HG03571 (cell line): ENCODE data around the gene TRAPPC12.
"Not testable (repeated sequence)": the region's sequence is repeated elsewhere in the genome, so short reads cannot be mapped to it uniquely, and the experiment has no call there.

Experiments
- ATAC-seq: cut with Tn5 transposase; IDR thresholded peaks from one replicate; pipeline ENCODE4 v1.9.1; 2021; ENCODE audit not compliant: unreplicated experiment

TRAPPC12 gene

DNA sequence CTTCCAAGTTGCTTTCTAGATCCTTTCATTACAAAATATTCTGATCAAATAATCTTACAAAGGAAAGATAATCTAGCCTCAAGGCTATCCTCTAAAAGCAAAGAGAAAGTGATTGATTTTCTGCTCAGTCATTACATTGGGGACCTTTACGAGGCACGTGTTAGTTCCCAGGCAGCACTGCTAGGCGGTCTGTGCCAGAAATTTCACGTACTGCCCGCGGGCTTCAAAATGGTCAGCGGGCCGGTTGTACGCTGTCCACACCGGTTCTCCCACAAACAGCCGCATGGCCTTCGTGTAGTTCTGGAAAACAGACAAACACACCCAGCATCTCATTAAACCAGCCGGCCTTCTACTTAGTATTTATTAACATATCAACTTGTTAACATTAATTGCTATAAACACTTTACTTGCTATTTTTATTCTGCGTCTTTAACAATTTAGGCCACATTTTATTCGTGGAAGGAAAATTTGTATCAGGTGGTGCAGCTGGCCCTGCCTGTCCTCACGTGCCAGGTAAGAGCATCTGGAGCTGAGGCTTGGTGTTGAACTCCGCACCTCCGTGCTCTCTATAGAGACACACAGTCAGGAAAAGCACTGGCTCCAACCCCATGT lies 119.4 kb downstream of the TRAPPC12 start:
- no peak for ATAC-seq

DNA sequence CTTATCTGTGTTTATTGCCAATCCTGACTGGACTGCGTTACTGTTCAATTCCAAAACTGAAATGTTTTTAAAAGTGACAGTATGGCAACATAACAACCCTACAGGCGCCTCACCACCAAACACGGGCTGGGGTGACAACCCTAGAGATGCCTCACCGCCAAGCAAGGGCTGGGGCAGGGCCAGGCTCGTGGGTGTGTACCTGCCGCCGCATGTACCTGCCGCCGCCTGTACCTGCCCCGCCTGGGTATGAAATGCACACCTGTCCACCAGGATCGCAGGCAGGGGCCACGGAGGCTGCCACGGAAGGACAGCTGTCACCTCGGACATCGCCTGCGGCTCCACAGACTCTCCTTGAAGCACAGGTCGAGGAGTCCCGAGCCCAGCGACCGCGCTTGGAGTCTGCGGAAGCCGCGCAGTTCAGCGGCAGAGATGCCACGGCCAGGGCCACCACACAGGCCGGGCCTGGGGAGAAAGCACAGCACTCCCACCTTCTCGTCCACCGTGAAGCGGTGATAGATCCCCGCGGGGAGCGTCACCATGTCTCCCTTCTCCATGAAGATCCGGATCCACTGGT lies 120.9 kb downstream of the TRAPPC12 start:
- ATAC-seq = no peak

DNA sequence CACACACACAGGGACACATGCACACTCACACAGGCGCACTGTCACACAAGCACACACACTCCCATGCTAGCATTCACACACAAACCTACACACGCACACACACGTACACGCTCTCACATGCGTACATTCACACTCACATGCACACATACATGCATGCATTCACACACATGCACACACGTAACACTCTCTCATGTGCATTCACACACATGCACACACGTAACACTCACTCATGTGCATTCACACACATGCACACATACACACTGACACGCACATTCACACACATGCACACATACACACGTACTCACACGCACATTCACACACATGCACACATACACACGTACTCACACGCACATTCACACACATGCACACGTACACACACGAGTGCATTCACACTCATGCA lies 123.6 kb downstream of the TRAPPC12 start:
- ATAC-seq = no peak

DNA sequence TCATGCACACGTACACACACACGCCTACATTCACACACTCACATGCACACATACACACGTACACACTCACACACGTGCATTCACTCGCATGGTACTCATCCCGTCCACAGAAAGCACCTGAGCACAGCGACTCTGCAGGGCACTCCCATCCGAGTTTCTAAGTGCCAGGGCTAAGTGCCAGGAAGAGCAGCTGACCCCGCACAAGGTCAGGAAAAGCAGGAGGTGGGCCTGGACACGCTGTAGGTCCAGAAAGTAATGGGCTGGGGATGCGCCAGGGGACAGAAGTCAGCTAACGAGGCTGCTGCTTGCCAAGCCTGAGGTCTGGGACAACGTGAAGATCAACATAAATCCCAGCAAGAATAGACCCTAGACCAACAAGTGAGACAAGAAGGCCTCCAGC lies 124.0 kb downstream of the TRAPPC12 start:
- no peak for ATAC-seq

DNA sequence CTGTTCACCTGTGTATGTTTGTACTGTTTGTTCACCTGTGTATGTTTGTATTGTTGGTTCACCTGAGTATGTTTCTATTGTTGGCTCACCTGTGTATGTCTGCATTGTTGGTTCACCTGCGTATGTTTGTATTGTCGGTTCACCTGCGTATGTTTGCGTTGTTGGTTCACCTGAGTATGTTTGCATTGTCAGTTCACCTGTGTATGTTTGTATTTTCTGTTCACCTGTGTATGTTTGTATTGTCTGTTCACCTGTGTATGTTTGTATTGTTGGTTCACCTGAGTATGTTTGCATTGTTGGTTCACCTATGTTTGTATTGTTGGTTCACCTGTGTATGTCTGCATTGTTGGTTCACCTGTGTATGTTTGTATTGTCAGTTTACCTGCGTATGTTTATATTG lies 125.2 kb downstream of the TRAPPC12 start:
- no peak for ATAC-seq

DNA sequence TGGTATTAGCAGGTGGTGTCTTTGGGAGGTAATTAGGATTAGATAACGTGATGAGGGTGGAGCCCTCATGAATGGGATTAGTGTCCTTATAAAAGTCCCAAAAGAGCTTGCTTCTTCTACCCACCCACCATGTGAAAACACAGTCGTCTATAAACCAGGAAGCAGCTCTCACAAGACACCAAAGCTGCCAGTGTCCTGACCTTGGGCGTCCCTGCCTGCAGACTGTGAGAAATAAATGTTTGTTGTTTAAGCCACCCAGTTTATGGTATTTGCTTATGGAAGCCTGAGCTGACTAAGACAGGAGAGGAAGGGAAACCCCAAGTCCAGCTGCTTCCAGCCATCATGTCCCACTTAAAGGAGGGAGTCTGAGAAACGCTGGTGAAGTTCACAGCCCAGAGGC lies 126.3 kb downstream of the TRAPPC12 start:
- ATAC-seq = no peak

DNA sequence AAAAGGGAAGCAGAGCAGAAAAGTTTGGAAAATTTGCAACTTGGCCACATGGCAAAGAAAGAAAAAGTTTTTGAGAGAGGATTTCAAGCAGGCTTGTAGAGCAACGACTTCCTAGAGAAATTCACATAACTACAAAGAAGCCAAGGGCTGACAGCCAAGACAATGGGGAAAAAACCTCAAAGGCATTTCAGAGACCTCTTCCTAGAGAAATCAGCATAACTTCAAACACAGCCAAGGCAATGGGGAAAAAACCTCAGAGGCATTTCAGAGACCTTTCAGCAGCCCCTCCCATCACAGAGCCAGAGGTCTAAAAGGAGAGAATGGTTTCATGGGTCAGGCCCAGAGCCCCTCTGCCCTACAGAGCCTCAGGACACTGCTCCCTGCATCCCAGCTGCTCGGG lies 132.6 kb downstream of the TRAPPC12 start:
- ATAC-seq = no peak

DNA sequence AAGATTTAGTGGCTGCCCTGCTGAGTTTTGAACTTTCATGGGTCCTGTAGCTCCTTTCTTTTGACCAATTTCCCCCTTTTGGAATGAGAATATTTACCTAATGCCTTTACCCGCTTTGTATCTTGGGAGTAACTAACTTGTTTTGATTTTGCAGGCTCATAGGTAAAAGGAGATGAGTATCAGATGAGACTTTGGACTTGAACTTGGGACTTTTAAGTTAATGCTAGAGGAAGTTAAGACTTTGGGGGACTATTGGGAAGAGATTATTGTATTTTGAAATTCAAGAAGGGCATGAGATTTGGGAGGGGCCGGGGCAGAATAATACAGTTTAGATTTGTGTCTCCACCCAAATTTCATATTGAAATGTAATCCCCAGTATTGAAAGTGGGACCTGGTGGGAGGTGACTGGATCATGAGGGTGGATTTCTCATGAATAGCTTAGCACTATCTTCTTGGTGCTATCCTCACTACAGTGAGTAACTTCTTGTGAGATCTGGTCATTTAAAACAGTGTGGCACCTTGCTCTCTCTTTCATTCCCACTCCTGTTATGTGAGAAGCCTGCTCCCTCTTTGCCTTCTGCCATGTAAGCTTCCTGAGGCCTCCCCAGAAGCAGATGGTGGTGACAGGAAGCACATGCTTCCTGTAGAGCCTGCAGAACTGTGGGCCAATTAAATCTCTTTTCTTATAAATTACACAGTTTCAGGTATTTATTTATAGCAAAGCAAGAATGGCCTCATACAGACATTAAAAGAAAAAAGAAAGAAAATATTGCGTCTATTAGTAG lies 133.7 kb downstream of the TRAPPC12 start:
- ATAC-seq = no peak

DNA sequence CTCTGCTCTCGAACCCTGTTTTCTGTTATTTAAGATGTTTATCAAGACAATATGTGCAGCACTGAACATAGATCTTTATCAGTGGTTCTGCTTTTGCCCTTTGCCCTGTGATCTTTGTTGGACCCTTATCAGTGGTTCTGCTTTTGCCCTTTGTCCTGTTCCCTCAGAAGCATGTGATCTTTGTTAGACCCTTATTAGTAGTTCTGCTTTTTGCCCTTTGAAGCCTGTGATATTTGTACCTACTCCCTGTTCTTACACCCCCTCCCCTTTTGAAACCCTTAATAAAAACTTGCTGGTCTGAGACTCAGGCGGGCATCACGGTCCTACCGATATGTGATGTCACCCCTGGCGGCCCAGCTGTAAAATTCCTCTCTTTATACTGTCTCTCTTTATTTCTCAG lies 135.9 kb downstream of the TRAPPC12 start:
- ATAC-seq = not testable (repeated sequence)

DNA sequence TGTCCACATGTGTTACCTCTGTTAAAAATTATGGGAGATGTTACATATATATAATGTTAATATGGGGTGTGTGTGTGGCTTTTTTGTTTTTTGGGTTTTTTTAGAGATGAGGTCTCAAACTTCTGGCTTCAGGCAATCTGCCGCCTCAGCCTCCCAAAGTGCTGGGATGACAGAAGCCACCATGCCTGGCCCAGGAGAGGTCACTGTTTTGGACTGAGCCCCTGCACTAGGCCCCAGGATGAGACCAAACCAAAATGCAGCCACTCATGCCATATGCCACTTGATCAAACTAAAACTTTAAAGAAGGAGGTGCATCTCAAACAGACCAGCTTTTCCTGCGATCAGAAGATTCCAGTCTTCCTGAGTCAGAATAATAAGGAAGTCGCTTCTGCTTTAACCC lies 137.3 kb downstream of the TRAPPC12 start:
- ATAC-seq = no peak

DNA sequence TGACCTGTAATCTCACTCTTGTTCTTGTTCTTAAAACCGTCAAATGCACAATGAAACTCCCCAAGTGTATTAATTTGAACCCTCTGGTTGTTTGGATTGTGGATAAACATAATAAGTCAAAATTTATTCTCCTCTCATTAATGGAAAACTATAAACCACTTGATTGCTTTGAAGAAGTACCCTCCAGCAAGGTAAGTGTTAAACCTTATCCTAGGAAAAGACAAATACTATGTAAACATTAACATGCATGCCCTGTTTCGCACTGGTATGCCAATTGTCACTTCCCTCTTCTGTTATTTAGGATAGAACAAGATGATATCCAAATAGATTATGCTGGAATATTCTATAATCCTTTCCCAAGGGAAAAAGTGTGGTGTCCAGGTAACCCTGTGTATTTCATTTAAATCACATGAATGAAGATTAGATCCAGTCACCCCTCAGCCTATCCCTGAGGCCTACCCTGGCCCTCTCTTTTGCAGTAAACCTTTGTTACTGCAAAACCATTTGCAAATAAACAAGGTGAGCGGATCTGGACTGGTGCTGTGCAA lies 138.5 kb downstream of the TRAPPC12 start:
- no peak for ATAC-seq

DNA sequence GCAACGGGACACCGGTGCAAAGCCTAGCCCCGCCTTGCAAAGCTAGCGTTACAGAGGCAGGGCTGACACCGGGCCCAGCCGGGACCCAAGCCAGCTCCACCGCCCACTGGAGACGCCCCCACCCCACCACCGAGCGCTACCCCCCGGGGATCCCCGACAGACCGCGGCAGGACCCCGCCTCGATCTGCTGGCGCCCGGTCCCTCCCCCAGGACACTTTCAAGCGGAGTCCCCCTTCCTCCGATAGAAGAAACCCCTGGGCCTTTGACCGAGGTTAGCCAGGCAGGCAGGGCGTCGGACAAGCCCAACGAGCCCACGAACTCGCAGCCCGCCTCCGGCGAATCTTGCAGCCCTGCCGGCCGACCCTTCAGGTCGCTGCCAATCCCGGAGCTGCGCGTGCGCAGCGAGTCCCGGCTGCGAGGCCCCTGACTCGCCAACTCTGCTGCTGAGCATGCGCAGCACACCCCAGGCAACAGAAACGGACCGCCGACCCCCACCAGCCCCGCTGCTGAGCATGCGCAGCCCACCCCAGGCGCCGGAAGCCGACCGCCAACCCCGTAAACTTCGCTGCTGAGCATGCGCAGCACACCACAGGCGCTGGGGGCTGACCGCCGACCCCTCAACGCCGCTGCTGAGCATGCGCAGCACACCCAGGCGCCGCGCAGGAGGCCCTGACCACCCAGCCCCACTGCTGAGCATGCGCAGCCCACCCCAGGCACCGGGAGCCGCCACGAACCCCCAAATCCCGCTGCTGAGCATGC lies 139.2 kb downstream of the TRAPPC12 start:
- ATAC-seq = peak; percentile 74

DNA sequence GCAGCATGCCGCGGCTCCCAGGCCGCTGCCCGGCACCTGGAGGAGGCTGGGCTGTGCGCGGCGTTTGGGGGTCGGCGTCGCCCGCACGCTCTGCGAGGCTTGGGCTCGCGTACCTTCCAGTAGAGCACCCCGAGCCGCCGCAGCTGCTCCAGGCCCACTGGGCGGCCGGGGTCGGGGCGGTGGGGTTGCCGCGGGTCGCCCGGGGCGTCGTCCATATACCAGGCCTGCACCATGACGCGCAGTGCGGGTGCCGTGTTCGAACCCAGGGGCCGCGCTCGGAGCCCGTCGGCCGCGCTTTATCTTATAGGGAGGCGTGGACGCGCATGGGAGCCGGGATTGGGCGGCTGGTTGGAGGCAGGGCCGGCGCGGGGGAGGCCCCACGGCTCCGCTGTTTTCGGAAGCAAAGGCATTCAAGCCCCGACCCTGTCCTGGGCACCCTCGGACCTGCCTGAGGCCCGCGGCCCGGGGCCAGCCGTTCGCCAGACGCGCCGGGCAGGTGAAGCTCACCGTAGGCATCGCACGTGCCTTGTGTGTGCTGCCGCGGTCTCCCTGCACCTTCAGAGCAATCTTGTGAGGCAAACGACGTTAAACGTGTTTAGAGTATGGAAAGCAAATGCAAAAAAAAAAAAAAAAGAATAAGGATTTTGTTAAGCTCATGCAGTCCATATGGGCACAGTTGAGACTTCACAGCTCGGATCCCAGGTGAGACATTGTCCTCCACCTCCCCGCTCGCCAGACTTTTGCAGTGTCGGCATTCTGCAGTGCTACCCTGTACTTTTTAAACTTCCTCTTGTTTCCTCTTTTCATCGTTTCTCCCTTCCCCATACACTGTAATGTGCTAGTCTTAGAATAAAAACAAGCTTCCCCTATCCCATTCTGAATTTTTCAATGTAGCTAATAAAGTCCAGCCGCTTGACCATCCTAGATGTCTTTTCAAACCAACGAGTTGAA lies 140.0 kb downstream of the TRAPPC12 start, which contains the start of gene ADI1:
Gene ADI1, minus strand, starts transcription at position 277 of the 951 bp plus-strand sequence. Its CDS starts 44 bp downstream, at position 233.
- ATAC-seq = peak; percentile 55

DNA sequence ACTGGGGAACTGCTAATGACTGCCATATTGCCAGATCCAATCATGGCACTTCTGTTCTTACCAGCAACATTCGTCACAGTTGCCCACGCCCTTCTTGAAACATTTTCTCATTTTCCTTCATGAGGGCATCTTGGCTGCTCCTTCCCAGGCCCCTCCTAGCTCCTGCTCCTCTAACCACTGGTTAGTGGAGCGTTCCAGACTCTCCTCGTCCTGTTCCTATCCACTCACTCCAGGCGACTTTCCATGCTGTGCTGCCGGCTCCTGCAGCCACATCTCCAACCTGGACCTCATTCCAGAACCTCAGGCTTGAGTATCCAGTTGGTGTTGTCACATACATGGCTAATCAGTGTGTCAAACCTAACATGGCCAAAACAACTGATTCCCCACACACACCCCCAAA lies 141.1 kb downstream of the TRAPPC12 start:
- ATAC-seq = no peak

DNA sequence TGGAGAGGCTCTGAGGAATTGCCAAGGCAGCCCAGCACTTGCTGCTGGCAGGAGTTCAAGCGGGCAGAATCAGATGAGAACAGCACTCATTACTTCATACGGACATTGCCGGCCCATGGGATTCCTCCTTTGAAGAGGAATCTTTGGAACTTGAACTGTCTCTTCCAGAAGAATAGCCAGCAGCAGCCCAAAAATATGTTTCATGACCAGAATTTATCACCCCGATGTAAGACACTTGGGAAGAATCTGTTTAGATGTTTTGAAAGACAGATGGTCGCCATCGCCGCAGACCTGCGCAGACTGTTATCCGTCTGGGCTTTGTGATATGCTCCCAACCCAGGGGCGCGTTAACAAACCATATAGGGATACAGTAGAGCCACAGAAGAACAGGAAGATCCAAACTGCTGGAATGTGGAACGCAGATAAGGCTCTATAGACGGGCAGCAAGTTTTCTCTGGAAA lies 143.5 kb downstream of the TRAPPC12 start:
- ATAC-seq = no peak

DNA sequence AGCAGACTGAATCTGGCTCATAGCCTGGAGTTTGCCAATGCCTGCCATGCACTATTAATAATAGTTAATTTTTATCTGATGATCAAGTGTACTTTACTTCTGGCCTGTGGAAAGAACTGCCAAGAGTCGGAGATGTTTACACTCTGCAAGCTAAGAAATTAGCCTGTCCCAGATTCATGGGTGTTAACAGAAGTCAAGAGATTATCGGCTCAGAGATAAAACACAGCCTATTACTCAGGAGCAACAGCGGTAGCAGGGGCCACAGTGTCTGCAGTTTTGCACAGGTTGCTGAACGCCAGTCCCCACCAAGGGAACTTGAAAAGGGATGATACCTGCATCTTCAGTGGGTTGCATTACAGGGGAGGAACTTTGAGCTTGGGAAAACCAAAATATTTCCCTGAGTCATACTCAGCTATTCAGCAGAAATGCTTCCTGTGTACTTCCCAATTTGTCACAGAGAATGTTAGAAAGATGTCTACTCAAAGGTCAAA lies 144.1 kb downstream of the TRAPPC12 start:
- no peak for ATAC-seq

DNA sequence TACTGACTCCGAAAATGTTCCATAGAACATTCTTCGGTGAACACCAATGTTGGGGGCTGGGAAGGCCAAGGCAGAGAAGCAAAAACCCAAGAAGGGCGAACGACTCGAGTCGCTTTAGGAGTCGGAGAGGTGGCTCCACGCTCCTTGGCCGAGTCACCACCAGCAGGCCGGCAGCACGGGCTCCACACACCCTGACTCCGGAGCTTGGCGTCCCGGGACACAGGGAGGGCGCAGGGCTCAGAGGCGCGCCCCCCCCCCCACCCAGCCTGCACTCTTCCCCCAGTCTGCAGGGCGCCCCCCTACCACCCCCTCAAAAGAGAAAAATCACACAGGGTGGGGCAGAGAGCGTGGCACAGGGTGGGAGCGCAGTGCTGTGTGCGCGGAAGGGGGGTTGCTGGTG lies 147.4 kb downstream of the TRAPPC12 start:
- ATAC-seq = no peak

DNA sequence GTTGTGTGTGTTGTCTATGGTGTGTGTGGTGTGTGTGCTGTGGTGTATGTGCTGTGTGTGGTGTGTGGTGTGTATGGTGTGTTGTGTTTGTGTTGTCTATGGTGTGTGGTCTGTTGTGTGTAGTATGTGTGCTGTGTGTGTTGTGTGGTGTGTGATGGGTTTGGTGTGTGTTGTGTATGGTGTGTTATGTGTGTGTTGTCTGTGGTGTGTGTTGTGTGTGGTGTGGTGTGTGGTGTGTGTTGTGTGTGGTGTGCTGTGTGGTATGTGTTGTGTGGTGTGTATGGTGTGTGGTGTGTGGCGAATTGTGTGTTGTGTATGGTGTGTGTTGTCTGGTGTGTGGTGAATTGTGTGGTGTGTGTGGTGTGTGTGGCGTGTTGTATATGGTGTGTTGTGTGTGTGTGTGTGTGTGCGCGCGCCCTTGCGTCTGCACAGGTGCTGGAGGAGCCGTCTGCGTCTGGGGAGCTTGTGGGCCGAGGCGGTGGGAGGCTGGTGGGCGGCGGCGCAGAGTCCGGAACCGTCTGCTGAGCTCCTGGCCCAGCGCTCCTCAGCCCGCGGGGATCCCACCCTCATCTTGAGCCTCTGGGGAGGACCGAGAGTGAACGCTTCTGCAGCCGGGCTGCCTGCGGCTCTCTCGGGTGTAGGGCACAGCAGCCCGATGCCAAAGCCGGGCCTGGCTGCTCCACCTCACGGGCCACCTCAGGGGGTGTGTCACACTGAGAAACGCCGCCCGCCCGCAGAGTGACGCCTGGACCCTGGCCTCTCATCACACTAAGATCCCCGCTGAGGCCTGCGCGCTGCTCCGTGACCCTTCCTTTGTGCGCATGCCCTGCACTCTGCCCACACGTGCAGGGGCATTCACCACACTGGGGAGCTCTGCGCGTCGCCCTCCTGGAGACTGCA lies 148.6 kb downstream of the TRAPPC12 start:
- no peak for ATAC-seq
